GM12878 (cell line): ENCODE data around the gene C17orf113. TPM values are rescaled to one million over a fixed set of nuclear protein-coding genes. Genes with fewer than 3 reads are reported as not detected.

Source experiments
- ATF3 ChIP-seq: IDR thresholded peaks from 2 replicates; pipeline ENCODE4 v1.6.1; 2011; ENCODE audit warnings: low read depth, mild to moderate bottlenecking, low read length, moderate library complexity, borderline replicate concordance; ENCODE audit errors: extremely low read depth
- BRCA1 ChIP-seq: IDR thresholded peaks from 2 replicates; pipeline ENCODE4 v1.6.1; 2011; ENCODE audit warnings: low read depth, low read length, improper control_type of control experiment
- ELK1 ChIP-seq: IDR thresholded peaks from 2 replicates; pipeline ENCODE4 v1.6.1; 2012; ENCODE audit warnings: low read depth, low read length, improper control_type of control experiment
- ETV6 ChIP-seq, 2 experiments: fragments of 450-650 bp in 1 of 2; IDR thresholded peaks in 1 of 2; conservative IDR thresholded peaks in 1 of 2; 2 replicates each; pipeline ENCODE4 v1.6.1; 2014; ENCODE audit warnings: antibody characterized with exemption in 1 of 2, borderline replicate concordance in 1 of 2, low read depth in 1 of 2, mild to moderate bottlenecking in 1 of 2, moderate library complexity in 1 of 2
- FOS ChIP-seq: IDR thresholded peaks from 3 replicates; pipeline ENCODE4 v1.6.1; 2011; ENCODE audit warnings: borderline replicate concordance; ENCODE audit not compliant: insufficient read length; ENCODE audit errors: extremely low read depth
- HCFC1 ChIP-seq: fragments of 150-350 bp; IDR thresholded peaks from 2 replicates; pipeline ENCODE4 v1.6.1; 2014; ENCODE audit warnings: low read length
- HDGF ChIP-seq: fragments of 450-650 bp; IDR thresholded peaks from 2 replicates; pipeline ENCODE4 v1.6.1; 2016; ENCODE audit warnings: antibody characterized with exemption
- MTA3 ChIP-seq: IDR thresholded peaks from 2 replicates; pipeline ENCODE4 v1.6.1; 2012; ENCODE audit warnings: low read length, inconsistent platforms, borderline replicate concordance
- NBN ChIP-seq: fragments of 450-650 bp; IDR thresholded peaks from 2 replicates; pipeline ENCODE4 v1.6.1; 2016
- NFYA ChIP-seq: IDR thresholded peaks from 2 replicates; pipeline ENCODE4 v1.6.1; 2011; ENCODE audit warnings: low read depth, mild to moderate bottlenecking, low read length, improper control_type of control experiment, borderline replicate concordance
- NFYB ChIP-seq: IDR thresholded peaks from 2 replicates; pipeline ENCODE4 v1.6.1; 2011; ENCODE audit warnings: low read depth, mild to moderate bottlenecking, low read length, improper control_type of control experiment, moderate library complexity; ENCODE audit not compliant: insufficient read depth
- NR2C1 ChIP-seq: fragments of 450-650 bp; IDR thresholded peaks from 2 replicates; pipeline ENCODE4 v1.6.1; 2017; ENCODE audit warnings: antibody characterized with exemption, mild to moderate bottlenecking, moderate library complexity
- NRF1 ChIP-seq: conservative IDR thresholded peaks from 2 replicates; pipeline ENCODE4 v1.6.1; 2011; ENCODE audit warnings: mild to moderate bottlenecking, low read depth, low read length, improper control_type of control experiment
- PAX5 ChIP-seq: IDR thresholded peaks from 2 replicates; pipeline ENCODE4 v1.6.1; 2011; ENCODE audit warnings: low read depth, low read length, borderline replicate concordance
- PKNOX1 ChIP-seq: fragments of 450-650 bp; IDR thresholded peaks from 2 replicates; pipeline ENCODE4 v1.6.1; 2016; ENCODE audit warnings: mild to moderate bottlenecking
- PML ChIP-seq: IDR thresholded peaks from 2 replicates; pipeline ENCODE4 v1.6.1; 2012; ENCODE audit warnings: low read length, inconsistent platforms
- POLR2A ChIP-seq: IDR thresholded peaks from 2 replicates; pipeline ENCODE4 v1.6.1; 2011; ENCODE audit warnings: low read depth, mild to moderate bottlenecking, low read length
- PRDM15 ChIP-seq: fragments of 450-650 bp; formaldehyde crosslinking; IDR thresholded peaks from 2 replicates; pipeline ENCODE4 v1.4.0; 2020; ENCODE audit warnings: mild to moderate bottlenecking, moderate library complexity
- RAD51 ChIP-seq: fragments of 450-650 bp; IDR thresholded peaks from 2 replicates; pipeline ENCODE4 v1.6.1; 2016; ENCODE audit warnings: moderate library complexity, mild to moderate bottlenecking, inconsistent platforms
- SMAD5 ChIP-seq: IDR thresholded peaks from 2 replicates; pipeline ENCODE4 v1.6.1; 2016; ENCODE audit warnings: antibody characterized with exemption, low read depth
- SP1 ChIP-seq: IDR thresholded peaks from one replicate; pipeline ENCODE4 v1.6.1; 2011; ENCODE audit warnings: low read depth, low read length
- SREBF2 ChIP-seq: IDR thresholded peaks from 2 replicates; pipeline ENCODE4 v1.6.1; 2012; ENCODE audit warnings: mild to moderate bottlenecking, low read length
- STAT1 ChIP-seq: fragments of 450-650 bp; conservative IDR thresholded peaks from 2 replicates; pipeline ENCODE4 v1.6.1; 2014; ENCODE audit warnings: antibody characterized with exemption, mild to moderate bottlenecking
- TBL1XR1 ChIP-seq: IDR thresholded peaks from 2 replicates; pipeline ENCODE4 v1.6.1; 2012; ENCODE audit warnings: low read depth, low read length, improper control_type of control experiment
- TCF3 ChIP-seq: IDR thresholded peaks from 2 replicates; pipeline ENCODE4 v1.6.1; 2012; ENCODE audit warnings: low read depth, mild to moderate bottlenecking, low read length, borderline replicate concordance; ENCODE audit not compliant: insufficient read depth
- polyA plus RNA-seq, 11 experiments: library from polyadenylated mRNA; depleted of rRNA in 4 of 11; unstranded in 6 of 11; stranded (reverse) in 5 of 11; fragments of >200 nt; fragmentation: Nextera tagmentation in 4 of 11; fragmentation: Illumina TruSeq in 1 of 11; extraction: Ambion mirVana in 4 of 11; extraction: Trizol in 1 of 11; gene quantifications; 1 replicate in 1 of 11; 2 replicates in 10 of 11; pipeline versions ENCODE4 v1.2.1 to v1.2.3, GENCODE V29; 2011 to 2016; ENCODE audit warnings: inconsistent platforms in 2 of 11, missing spikeins in 2 of 11, low read depth in 1 of 11
- total RNA-seq, 4 experiments: library from RNA; depleted of rRNA in 3 of 4; stranded (reverse); fragments of >200 nt in 3 of 4; fragmentation: Illumina TruSeq in 1 of 4; extraction: Trizol in 1 of 4; gene quantifications; 2 replicates each; pipeline versions ENCODE4 v1.2.1 to v1.2.3, GENCODE V29; 2013 to 2021

The C17orf113 gene
- total and polyA plus RNA-seq, 10 of the 15 experiments (the other 5 are each of a cell fraction or from before 2014, with no cell fraction given), result 0.03 to 0.17 (median 0.08) TPM; not detected in 3

- TF ChIP-seq PRDM15 (CRISPR knock-in tag), result no peak
- 0 out of 2 replicates have a peak, but pooled peaks have one; percentile 23 for TF ChIP-seq PKNOX1
- no peak for TF ChIP-seq ATF3
- peak; percentile 46; the same call in 1 of the 2 replicates for TF ChIP-seq TCF3
- peak; percentile 59 for TF ChIP-seq SP1
- peak; percentile 62; the same call in 1 of the 2 replicates for TF ChIP-seq HDGF
- TF ChIP-seq PML, result peak; percentile 86
- TF ChIP-seq STAT1, result no peak
- TF ChIP-seq PAX5, result no peak
- TF ChIP-seq TBL1XR1, result no peak
- no peak for TF ChIP-seq FOS
- TF ChIP-seq NFYB, result no peak
- TF ChIP-seq MTA3, result 0 out of 2 replicates have a peak, but pooled peaks have one; percentile 20
- no peak for TF ChIP-seq BRCA1
- peak; percentile 83 for TF ChIP-seq NR2C1
- peak; percentile 85 for TF ChIP-seq ELK1
- TF ChIP-seq NBN, result peak; percentile 79; the same call in 1 of the 2 replicates
- TF ChIP-seq ETV6 (conservative IDR thresholded peaks at IDR 0.05 in 1 of 2, IDR thresholded peaks at IDR 0.05 in 1 of 2; ENCODE audit: borderline replicate concordance in 1 of 2, low read depth in 1 of 2), result no peak
- TF ChIP-seq SREBF2, result no peak
- no peak for TF ChIP-seq NRF1
- peak; percentile 98 for TF ChIP-seq POLR2A
- TF ChIP-seq NFYA, result no peak
- TF ChIP-seq RAD51, result peak; percentile 36; the same call in 1 of the 2 replicates
- peak; percentile 70 for TF ChIP-seq HCFC1
- TF ChIP-seq SMAD5, result peak; percentile 72; the same call in 1 of the 2 replicates
These were observed 33.2 kb downstream of the C17orf113 start, which contains the start of gene DNAJC7 (continued) for GRCh38 chr17:42016941-42017865.
